AG04450 (cell line): ENCODE measurements around the gene PTPN1. TPM values are rescaled to one million over a fixed set of nuclear protein-coding genes. Genes with fewer than 3 reads are reported as not detected.

Source experiments
- CTCF ChIA-PET: fragments of 300-600, 350-600 bp; formaldehyde crosslinking; extraction: SDS; loops from one replicate; lab custom pipeline; 2022; ENCODE audit warnings: antibody characterized with exemption, inconsistent platforms; lab: Charles Lee
- POLR2A ChIA-PET: fragments of 350-600 bp; formaldehyde crosslinking; extraction: SDS; loops from one replicate; lab custom pipeline; 2021; ENCODE audit warnings: antibody characterized with exemption, inconsistent platforms; lab: Yijun Ruan, JAX
- DNase-seq: peaks from one replicate; pipeline ENCODE4 v3.0.0-alpha.2; 2011; ENCODE audit warnings: low read depth, low spot score
- H3K27ac ChIP-seq: one replicate; pipeline ENCODE4 v1.5.1; 2012; ENCODE audit warnings: low read depth, low read length, control low read depth
- H3K27me3 ChIP-seq: one replicate; pipeline ENCODE4 v1.6.0; 2012; ENCODE audit warnings: low read length; ENCODE audit not compliant: control insufficient read depth, insufficient read depth
- H3K4me3 ChIP-seq: 2 replicates; pipeline ENCODE4 v1.5.1; 2011; ENCODE audit warnings: mild to moderate bottlenecking, low read depth, low read length, control low read depth
- H3K9me3 ChIP-seq: 2 replicates; pipeline ENCODE4 v1.5.1; 2012; ENCODE audit warnings: low read length; ENCODE audit not compliant: control insufficient read depth, insufficient read depth
- polyA plus RNA-seq: library from polyadenylated mRNA; depleted of rRNA; stranded (reverse); fragments of >200 nt; gene quantifications from 2 replicates; pipeline ENCODE4 v1.2.3, GENCODE V29; 2011
- TF ChIP-seq, protein P1 (sequence below): IDR thresholded peaks from 2 replicates; pipeline ENCODE4 v1.5.1; 2011; ENCODE audit warnings: low read depth, low read length, control low read depth, inconsistent platforms

The PTPN1 gene
- polyA plus RNA-seq, 1 experiment = 54.7 TPM

DNA sequence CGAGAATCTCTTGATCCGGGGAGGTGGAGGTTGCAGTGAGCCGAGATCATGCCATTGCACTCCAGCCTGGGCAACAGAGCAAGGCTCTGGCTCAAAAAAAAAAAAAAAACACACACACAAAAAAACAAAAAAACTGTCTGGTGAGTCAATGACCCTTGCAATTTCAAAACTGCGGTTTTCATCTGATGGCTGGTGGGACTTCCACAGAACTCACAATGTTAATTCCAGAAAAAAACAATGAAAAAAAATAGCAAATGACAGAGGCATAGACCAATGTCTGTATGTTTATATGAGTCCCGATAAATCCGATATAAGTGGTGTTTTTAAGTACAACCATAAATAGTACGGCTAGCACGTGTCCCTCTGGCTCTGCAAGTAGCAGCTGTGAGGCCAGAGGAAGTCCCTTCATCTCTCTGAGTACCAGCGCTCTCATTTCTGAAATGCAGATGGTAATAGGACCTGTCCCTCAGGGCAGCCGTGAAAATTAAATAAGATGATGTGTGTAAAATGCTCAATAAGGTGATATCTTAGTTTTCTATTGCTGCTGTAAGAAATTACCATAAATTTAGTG, 21.9 kb upstream of the PTPN1 start:
- Histone ChIP-seq H3K9me3 (no peaks in the 10 kb centered on the region), H3K4me3 (no peak overlapping the region), H3K27ac (no peak overlapping the region), H3K27me3 (no peaks in the 10 kb centered on the region)
- DNase-seq = no peak
- CTCF ChIA-PET = interaction anchor here (1.2 to 1.7 kb wide), 2 partner anchors 303 to 309 kb away, joined by 3 to 4 read pairs; no protein-coding TSS in a partner anchor
- TF ChIP-seq, protein P1, sequence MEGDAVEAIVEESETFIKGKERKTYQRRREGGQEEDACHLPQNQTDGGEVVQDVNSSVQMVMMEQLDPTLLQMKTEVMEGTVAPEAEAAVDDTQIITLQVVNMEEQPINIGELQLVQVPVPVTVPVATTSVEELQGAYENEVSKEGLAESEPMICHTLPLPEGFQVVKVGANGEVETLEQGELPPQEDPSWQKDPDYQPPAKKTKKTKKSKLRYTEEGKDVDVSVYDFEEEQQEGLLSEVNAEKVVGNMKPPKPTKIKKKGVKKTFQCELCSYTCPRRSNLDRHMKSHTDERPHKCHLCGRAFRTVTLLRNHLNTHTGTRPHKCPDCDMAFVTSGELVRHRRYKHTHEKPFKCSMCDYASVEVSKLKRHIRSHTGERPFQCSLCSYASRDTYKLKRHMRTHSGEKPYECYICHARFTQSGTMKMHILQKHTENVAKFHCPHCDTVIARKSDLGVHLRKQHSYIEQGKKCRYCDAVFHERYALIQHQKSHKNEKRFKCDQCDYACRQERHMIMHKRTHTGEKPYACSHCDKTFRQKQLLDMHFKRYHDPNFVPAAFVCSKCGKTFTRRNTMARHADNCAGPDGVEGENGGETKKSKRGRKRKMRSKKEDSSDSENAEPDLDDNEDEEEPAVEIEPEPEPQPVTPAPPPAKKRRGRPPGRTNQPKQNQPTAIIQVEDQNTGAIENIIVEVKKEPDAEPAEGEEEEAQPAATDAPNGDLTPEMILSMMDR = no peak
- POLR2A ChIA-PET = interaction anchor here (1.1 kb wide), 1 partner anchor 22 kb away, joined by 3 read pairs; the partner anchor contains the start of gene PTPN1

DNA sequence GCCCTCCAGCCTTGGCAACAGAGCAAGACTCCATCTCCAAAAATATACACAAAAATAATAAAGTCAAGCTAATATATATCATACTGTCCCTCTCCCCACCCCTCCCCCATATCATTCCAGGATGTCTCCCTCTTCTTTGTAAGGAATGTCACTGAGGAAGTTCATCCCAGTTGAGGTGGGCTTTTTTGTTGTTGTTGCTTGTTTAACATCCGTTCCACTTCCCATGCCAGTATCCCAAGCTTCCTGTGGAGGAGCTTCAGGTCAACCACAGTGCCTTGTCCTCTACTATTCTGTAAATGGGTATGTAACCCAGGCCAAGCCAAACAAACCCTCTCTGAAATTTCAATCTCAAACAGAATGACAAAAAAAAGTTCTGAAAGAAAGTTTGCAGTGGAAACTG, 19.0 kb upstream of the PTPN1 start:
- no peak for DNase-seq
- CTCF ChIA-PET = interaction anchor here (1.1 kb wide), 1 partner anchor 85 kb away, joined by 7 read pairs; no protein-coding TSS in a partner anchor
- POLR2A ChIA-PET = no interaction called here
- no peaks in the 10 kb centered on the region for H3K27me3 ChIP-seq
- H3K9me3 ChIP-seq = no peaks in the 10 kb centered on the region
- H3K4me3 ChIP-seq = no peak overlapping the region
- no peak overlapping the region for H3K27ac ChIP-seq
- TF ChIP-seq, protein P1 = no peak

DNA sequence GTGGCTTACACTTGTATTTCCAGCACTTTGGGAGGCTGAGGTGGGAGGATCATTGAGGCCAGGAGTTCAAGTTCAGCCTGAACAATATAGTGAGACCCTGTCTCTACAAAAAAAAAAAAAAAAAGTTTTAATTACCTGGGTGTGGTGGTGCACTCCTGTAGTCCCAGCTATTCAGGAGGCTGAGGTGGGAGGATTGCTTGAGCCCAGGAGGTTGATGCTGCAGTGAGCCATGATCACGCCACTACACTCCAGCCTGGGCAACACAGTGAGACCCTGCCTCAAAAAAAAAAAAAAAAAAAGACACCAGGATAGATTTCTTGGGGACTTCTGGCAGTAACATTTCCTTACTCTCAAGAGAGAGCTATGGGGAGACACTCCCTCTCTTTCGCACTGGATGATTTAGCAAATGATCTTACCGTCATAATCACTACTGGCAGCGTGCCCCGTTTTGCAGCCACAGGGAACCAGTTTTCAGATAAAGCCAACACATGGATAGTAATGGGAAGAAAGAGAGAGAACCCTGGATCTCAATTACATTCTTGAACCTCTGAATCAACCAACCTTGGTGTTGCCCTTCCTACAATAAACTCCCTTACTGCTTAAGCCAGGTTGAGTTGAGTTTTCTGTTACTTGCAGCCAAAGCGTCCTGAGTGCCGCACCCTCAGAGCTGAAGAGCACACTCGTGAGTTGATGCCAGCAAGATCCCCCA, 18.1 kb upstream of the PTPN1 start:
- no peaks in the 10 kb centered on the region for H3K27me3 ChIP-seq
- ChIA-PET CTCF (interaction anchor here (0.6 kb wide), 3 partner anchors 13 to 295 kb away, joined by 3 to 5 read pairs (median 4); no protein-coding TSS in a partner anchor), POLR2A (no interaction called here)
- no peaks in the 10 kb centered on the region for H3K9me3 ChIP-seq
- H3K27ac ChIP-seq = no peak overlapping the region
- TF ChIP-seq, protein P1 = no peak
- H3K4me3 ChIP-seq = no peak overlapping the region
- no peak for DNase-seq

DNA sequence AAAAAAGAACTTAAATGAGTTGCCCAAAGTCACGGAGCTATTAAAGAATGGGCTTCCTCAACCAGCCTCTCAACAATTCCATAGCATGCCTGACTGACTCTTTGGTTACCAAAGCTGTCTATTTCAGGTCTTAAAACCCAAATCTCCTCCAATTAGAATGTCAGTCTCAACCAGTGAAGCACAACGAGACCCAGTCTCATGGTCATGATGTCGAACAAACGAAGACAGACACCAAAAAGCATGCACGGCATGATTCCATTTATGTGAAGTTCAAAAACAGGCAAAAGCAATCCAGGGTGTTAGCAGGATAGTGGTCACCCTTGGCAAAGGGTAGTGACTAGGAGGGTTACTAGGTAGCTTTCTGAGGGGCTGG, 16.3 kb upstream of the PTPN1 start:
- H3K4me3 ChIP-seq = no peak overlapping the region
- H3K9me3 ChIP-seq = no peaks in the 10 kb centered on the region
- no peaks in the 10 kb centered on the region for H3K27me3 ChIP-seq
- no peak overlapping the region for H3K27ac ChIP-seq
- DNase-seq = no peak
- TF ChIP-seq, protein P1 = no peak
- ChIA-PET POLR2A (no interaction called here), CTCF (no interaction called here)

DNA sequence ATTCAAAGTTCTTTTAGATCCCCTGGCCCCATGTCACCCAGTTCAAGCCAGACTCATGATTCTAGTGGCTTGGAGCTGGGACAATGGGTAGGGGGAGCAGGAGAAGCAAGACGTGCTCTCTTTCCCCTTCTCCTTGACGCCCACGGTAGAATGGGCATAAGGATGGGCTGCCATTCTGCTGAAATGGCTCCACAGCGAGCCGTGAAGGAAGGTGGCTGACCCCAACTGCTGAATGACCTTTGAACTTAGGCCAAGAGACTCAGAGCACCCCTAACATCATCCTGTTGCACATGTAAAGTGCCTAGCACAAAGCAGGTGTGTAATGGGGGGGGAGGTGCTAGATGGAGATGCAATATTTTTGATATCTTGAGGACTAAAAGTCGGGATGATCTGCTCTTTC, 15.8 kb upstream of the PTPN1 start:
- no peak for DNase-seq
- TF ChIP-seq, protein P1 = no peak
- Histone ChIP-seq H3K27me3 (no peaks in the 10 kb centered on the region), H3K9me3 (no peaks in the 10 kb centered on the region), H3K4me3 (no peak overlapping the region), H3K27ac (no peak overlapping the region)
- CTCF ChIA-PET = no interaction called here
- POLR2A ChIA-PET = no interaction called here
